CD4-positive, CD25-positive, alpha-beta regulatory T cell (primary cell): ENCODE data around the gene COLEC11. TPM values are rescaled to one million over a fixed set of nuclear protein-coding genes. Genes with fewer than 3 reads are reported as not detected.
"Not testable (repeated sequence)": the region's sequence is repeated elsewhere in the genome, so short reads cannot be mapped to it uniquely, and the experiment has no call there.

ENCODE experiments used
- ATAC-seq, 2 donors: fragments of 150-1000 bp; cut with Tn5 transposase; one replicate each; pipeline ENCODE4 v1.10.0; 2021; ENCODE audit warnings: low read depth in 2 of 2, moderate number of reproducible peaks in 2 of 2, moderate library complexity in 1 of 2
- DNase-seq, 3 donors: peaks; one replicate each; pipeline versions ENCODE4 v3.0.0 to v3.0.0-alpha.2; 2012 to 2022; ENCODE audit warnings: mixed read lengths in 1 of 3
- H3K27ac ChIP-seq: one replicate; pipeline ENCODE4 v1.7.0; 2013; ENCODE audit warnings: mild to moderate bottlenecking, low read length; ENCODE audit not compliant: insufficient read depth, poor library complexity, severe bottlenecking
- H3K27me3 ChIP-seq: one replicate; pipeline ENCODE4 v1.7.0; 2013; ENCODE audit warnings: low read length; ENCODE audit not compliant: control insufficient read depth, insufficient read depth
- H3K36me3 ChIP-seq: one replicate; pipeline ENCODE4 v1.7.0; 2013; ENCODE audit warnings: mild to moderate bottlenecking, low read length, moderate library complexity; ENCODE audit not compliant: control insufficient read depth, insufficient read depth
- H3K4me1 ChIP-seq: 2 replicates; pipeline ENCODE4 v1.7.0; 2013; ENCODE audit warnings: mild to moderate bottlenecking, low read length; ENCODE audit not compliant: insufficient read depth, control insufficient read depth, poor library complexity, severe bottlenecking
- H3K4me3 ChIP-seq: one replicate; pipeline ENCODE4 v1.7.0; 2013; ENCODE audit warnings: low read depth, mild to moderate bottlenecking, low read length, moderate library complexity
- H3K9me3 ChIP-seq, 2 experiments: 1 replicate in 1 of 2; 2 replicates in 1 of 2; pipeline ENCODE4 v1.7.0; 2013; ENCODE audit warnings: low read length in 2 of 2, mild to moderate bottlenecking in 1 of 2, moderate library complexity in 1 of 2; ENCODE audit not compliant: control insufficient read depth in 2 of 2
- H3K27ac Mint-ChIP-seq, 3 donors: one replicate each; pipeline ENCODE4 v1.8.0; 2020 to 2022; ENCODE audit warnings: mild to moderate bottlenecking in 3 of 3, mixed read lengths in 3 of 3, moderate library complexity in 2 of 3
- H3K27me3 Mint-ChIP-seq: one replicate; pipeline ENCODE4 v1.8.0; 2022; ENCODE audit warnings: mild to moderate bottlenecking, mixed read lengths
- H3K36me3 Mint-ChIP-seq: one replicate; pipeline ENCODE4 v1.8.0; 2020; ENCODE audit warnings: mixed read lengths
- H3K4me1 Mint-ChIP-seq, 4 donors: one replicate each; pipeline ENCODE4 v1.8.0; 2020 to 2022; ENCODE audit warnings: mixed read lengths in 4 of 4, mild to moderate bottlenecking in 1 of 4
- H3K4me3 Mint-ChIP-seq, 4 donors: one replicate each; pipeline ENCODE4 v1.8.0; 2020 to 2022; ENCODE audit warnings: mild to moderate bottlenecking in 4 of 4, mixed read lengths in 4 of 4, moderate library complexity in 3 of 4
- H3K9me3 Mint-ChIP-seq, 7 donors: one replicate each; pipeline ENCODE4 v1.8.0; 2020 to 2022; ENCODE audit warnings: mixed read lengths in 7 of 7, mild to moderate bottlenecking in 3 of 7, moderate library complexity in 2 of 7
- polyA plus RNA-seq, 4 donors: library from polyadenylated mRNA; unstranded; fragments of 300-500 nt; fragmentation: Illumina TruSeq; gene quantifications; one replicate each; pipeline ENCODE4 v1.2.3, GENCODE V29; 2021
- total RNA-seq: library from RNA; stranded (reverse); gene quantifications from one replicate; pipeline ENCODE4 v1.2.3, GENCODE V29; 2022

The COLEC11 gene
- total and polyA plus RNA-seq, 5 donors from 2014 or later = not detected

GRCh38 chr2:3617198-3617890, 22.4 kb downstream of the COLEC11 start:
- no peak for ATAC-seq
- H3K36me3 ChIP-seq = no peaks in the 10 kb centered on the region
- Mint-ChIP-seq H3K4me3 (no peak overlapping the region), H3K4me1 (no peaks in the 10 kb centered on the region), H3K27me3 (peaks cover under 1% of the 10 kb centered on the region), H3K36me3 (peaks cover 3% of the 10 kb centered on the region), H3K9me3 (peaks cover 0 to 20% (median 0%) of the 10 kb centered on the region in 7 donors), H3K27ac (no peak overlapping the region)
- DNase-seq = no peak
- H3K9me3 ChIP-seq = no peaks in the 10 kb centered on the region
- no peak overlapping the region for H3K4me3 ChIP-seq
- no peaks in the 10 kb centered on the region for H3K4me1 ChIP-seq
- no peak overlapping the region for H3K27ac ChIP-seq
- H3K27me3 ChIP-seq = no peaks in the 10 kb centered on the region

GRCh38 chr2:3618367-3618766, 23.5 kb downstream of the COLEC11 start:
- Histone ChIP-seq H3K4me1 (no peaks in the 10 kb centered on the region), H3K27ac (no peak overlapping the region), H3K27me3 (no peaks in the 10 kb centered on the region), H3K36me3 (no peaks in the 10 kb centered on the region), H3K4me3 (no peak overlapping the region), H3K9me3 (no peaks in the 10 kb centered on the region)
- peaks cover 0 to 20% (median 1%) of the 10 kb centered on the region in 7 donors for H3K9me3 Mint-ChIP-seq
- no peak overlapping the region for H3K27ac Mint-ChIP-seq
- no peaks in the 10 kb centered on the region for H3K4me1 Mint-ChIP-seq
- peaks cover 3% of the 10 kb centered on the region for H3K36me3 Mint-ChIP-seq
- H3K27me3 Mint-ChIP-seq = peaks cover 5% of the 10 kb centered on the region
- ATAC-seq = no peak
- no peak for DNase-seq
- no peak overlapping the region for H3K4me3 Mint-ChIP-seq

- H3K27ac ChIP-seq = no peak overlapping the region
- Mint-ChIP-seq H3K4me1 (no peaks in the 10 kb centered on the region), H3K4me3 (no peak overlapping the region), H3K9me3 (peaks cover 0 to 17% (median 0%) of the 10 kb centered on the region in 7 donors), H3K27me3 (peaks cover 5% of the 10 kb centered on the region), H3K27ac (peak overlapping the region in 1 of 3 donors; percentile 43), H3K36me3 (peaks cover 6% of the 10 kb centered on the region)
- H3K4me3 ChIP-seq = no peak overlapping the region
- H3K36me3 ChIP-seq = no peaks in the 10 kb centered on the region
- no peaks in the 10 kb centered on the region for H3K27me3 ChIP-seq
- DNase-seq (no peak), ATAC-seq (no peak)
- no peaks in the 10 kb centered on the region for H3K4me1 ChIP-seq
- no peaks in the 10 kb centered on the region for H3K9me3 ChIP-seq
Measured at GRCh38 chr2:3619033-3619432, 24.1 kb downstream of the COLEC11 start.

- H3K36me3 Mint-ChIP-seq, H3K27me3 ChIP-seq, H3K27me3 Mint-ChIP-seq, DNase-seq, H3K4me1 ChIP-seq, H3K27ac ChIP-seq, H3K4me1 Mint-ChIP-seq, H3K9me3 ChIP-seq, H3K4me3 Mint-ChIP-seq, H3K4me3 ChIP-seq, H3K27ac Mint-ChIP-seq, H3K36me3 ChIP-seq, ATAC-seq: not testable (repeated sequence)
- peaks cover 0 to 17% (median 0%) of the 10 kb centered on the region in 7 donors for H3K9me3 Mint-ChIP-seq
Measured at GRCh38 chr2:3619661-3620060, 24.7 kb downstream of the COLEC11 start.

- H3K27ac Mint-ChIP-seq = no peak overlapping the region
- peaks cover 5% of the 10 kb centered on the region for H3K27me3 Mint-ChIP-seq
- Histone ChIP-seq H3K4me3 (no peak overlapping the region), H3K9me3 (no peaks in the 10 kb centered on the region), H3K27me3 (no peaks in the 10 kb centered on the region), H3K36me3 (no peaks in the 10 kb centered on the region), H3K4me1 (no peaks in the 10 kb centered on the region), H3K27ac (no peak overlapping the region)
- no peak for DNase-seq
- peaks cover 0 to 13% (median 0%) of the 10 kb centered on the region in 7 donors for H3K9me3 Mint-ChIP-seq
- no peak for ATAC-seq
- no peak overlapping the region for H3K4me3 Mint-ChIP-seq
- no peaks in the 10 kb centered on the region for H3K4me1 Mint-ChIP-seq
- peaks cover 6% of the 10 kb centered on the region for H3K36me3 Mint-ChIP-seq
Measured at GRCh38 chr2:3620834-3621233, 25.9 kb downstream of the COLEC11 start.

- no peak overlapping the region for H3K27ac ChIP-seq
- H3K27me3 ChIP-seq = no peaks in the 10 kb centered on the region
- H3K36me3 Mint-ChIP-seq = peaks cover 6% of the 10 kb centered on the region
- no peak overlapping the region for H3K4me3 ChIP-seq
- H3K36me3 ChIP-seq = no peaks in the 10 kb centered on the region
- no peak for ATAC-seq
- DNase-seq = no peak
- peaks cover 0 to 2% (median 0%) of the 10 kb centered on the region in 7 donors for H3K9me3 Mint-ChIP-seq
- H3K27me3 Mint-ChIP-seq = peaks cover 5% of the 10 kb centered on the region
- H3K4me1 Mint-ChIP-seq = no peaks in the 10 kb centered on the region
- H3K9me3 ChIP-seq = no peaks in the 10 kb centered on the region
- H3K27ac Mint-ChIP-seq = no peak overlapping the region
- no peak overlapping the region for H3K4me3 Mint-ChIP-seq
- no peaks in the 10 kb centered on the region for H3K4me1 ChIP-seq
Measured at GRCh38 chr2:3622967-3623366, 28.1 kb downstream of the COLEC11 start.

- H3K4me1 Mint-ChIP-seq = no peaks in the 10 kb centered on the region
- Histone ChIP-seq H3K36me3 (no peaks in the 10 kb centered on the region), H3K4me1 (no peaks in the 10 kb centered on the region), H3K4me3 (no peak overlapping the region), H3K27ac (no peak overlapping the region), H3K9me3 (no peaks in the 10 kb centered on the region), H3K27me3 (no peaks in the 10 kb centered on the region)
- no peak for DNase-seq
- no peak overlapping the region for H3K27ac Mint-ChIP-seq
- H3K9me3 Mint-ChIP-seq = peaks cover 0 to 1% (median 0%) of the 10 kb centered on the region in 7 donors
- ATAC-seq = no peak
- H3K27me3 Mint-ChIP-seq = peaks cover 5% of the 10 kb centered on the region
- H3K4me3 Mint-ChIP-seq = no peak overlapping the region
- peaks cover 3% of the 10 kb centered on the region for H3K36me3 Mint-ChIP-seq
Measured at GRCh38 chr2:3624059-3624794, 29.3 kb downstream of the COLEC11 start.

- ATAC-seq (no peak), DNase-seq (no peak)
- H3K9me3 ChIP-seq = no peaks in the 10 kb centered on the region
- peaks cover 3% of the 10 kb centered on the region for H3K36me3 Mint-ChIP-seq
- no peak overlapping the region for H3K4me3 Mint-ChIP-seq
- no peak overlapping the region for H3K27ac ChIP-seq
- H3K36me3 ChIP-seq = no peaks in the 10 kb centered on the region
- no peaks in the 10 kb centered on the region for H3K4me1 Mint-ChIP-seq
- no peak overlapping the region for H3K4me3 ChIP-seq
- no peak overlapping the region for H3K27ac Mint-ChIP-seq
- H3K27me3 Mint-ChIP-seq = peaks cover 5% of the 10 kb centered on the region
- H3K9me3 Mint-ChIP-seq = peaks cover 0 to 2% (median 0%) of the 10 kb centered on the region in 7 donors
- no peaks in the 10 kb centered on the region for H3K27me3 ChIP-seq
- H3K4me1 ChIP-seq = no peaks in the 10 kb centered on the region
Measured at GRCh38 chr2:3625186-3625585, 30.3 kb downstream of the COLEC11 start.
